Kidney glomerular epithelial cell (primary cell): ENCODE measurements around the gene CSNK2A1.
"Not testable (repeated sequence)": the region's sequence is repeated elsewhere in the genome, so short reads cannot be mapped to it uniquely, and the experiment has no call there.

Source experiments
- DNase-seq: peaks from one replicate; lab custom pipeline; 2025; lab: John Stamatoyannopoulos, UW

CSNK2A1 gene

DNA sequence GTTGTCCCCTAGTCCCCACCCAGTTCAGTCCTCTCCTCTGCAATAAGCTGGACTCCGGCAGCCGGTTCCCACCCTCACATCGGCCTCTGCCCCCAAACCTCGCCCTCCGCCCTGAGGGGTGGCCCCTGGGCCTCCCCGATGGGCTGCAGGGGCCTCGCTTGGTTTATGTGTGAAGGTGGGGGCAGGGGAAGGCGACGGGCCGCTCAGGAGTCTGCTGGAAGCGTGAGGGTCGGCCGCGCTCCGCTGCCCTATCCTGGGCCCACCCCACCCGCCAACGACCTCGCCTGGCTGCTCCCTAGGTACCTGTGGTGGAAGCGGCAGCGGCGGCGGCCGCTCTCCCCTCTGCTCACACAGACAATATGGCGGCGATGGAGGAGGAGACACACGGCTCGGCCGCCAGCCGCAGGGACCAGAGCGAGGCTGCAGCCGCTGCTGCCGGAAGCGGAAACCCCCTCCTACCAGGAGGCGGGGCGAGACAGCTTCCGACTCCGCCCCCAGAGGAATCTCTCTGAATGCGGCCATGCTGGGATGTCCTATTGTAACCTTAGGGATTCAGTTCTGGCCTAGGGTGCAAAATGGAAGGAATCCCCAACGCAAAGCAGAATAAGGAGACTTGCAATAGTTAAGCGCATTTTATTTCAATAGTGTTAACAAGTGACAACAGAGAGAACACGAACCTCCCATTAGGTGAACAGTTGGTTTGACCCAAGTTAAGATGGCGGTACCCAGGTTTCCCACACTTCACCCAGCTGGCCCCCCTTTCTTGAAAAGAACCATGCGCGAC is at the start of gene CSNK2A1:
Gene CSNK2A1 (minus strand): TSS at position 422 of the 784 bp plus-strand sequence. CDS start 35,239 bp downstream, outside the sequence.
- DNase-seq = peak; percentile 89

DNA sequence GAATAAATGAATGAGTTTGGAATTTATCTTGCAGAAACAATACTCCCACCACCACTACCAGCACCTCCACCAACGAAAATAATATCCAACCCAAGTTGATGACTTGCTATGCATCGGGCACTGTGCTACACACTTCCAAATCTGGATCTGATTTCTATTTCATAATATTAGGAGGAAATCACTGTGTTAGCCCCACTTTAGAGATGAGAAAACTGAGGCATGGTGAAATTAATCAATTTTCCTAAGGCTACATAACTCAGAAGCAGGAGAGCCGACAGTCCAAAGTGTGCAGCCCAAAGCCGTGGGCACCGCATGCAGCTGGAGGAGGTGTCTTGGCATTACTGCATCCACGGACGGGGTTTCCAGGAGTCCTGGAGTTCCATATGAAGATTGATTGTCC is 48.9 kb upstream of the CSNK2A1 start:
- DNase-seq = no peak

DNA sequence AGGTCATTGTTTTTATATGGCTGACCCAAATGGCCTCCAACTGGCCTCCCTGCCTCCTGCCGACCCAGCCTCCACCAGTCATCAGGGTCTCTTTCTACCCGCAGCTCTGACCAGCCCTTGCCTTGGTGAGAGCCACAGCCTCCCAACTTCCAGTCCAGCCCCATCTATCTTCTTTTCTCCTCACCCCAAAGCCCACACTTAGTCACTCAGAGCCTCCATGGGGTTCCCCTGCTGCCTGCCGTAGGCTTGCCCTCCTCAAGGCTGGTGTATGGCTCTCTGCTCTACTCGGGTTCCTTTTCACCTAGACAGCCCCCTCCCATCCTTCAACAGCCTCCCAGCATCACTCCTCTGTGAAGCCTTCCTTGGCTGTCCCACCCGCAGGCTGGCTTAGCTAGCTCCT is 48.4 kb upstream of the CSNK2A1 start:
- DNase-seq = no peak

DNA sequence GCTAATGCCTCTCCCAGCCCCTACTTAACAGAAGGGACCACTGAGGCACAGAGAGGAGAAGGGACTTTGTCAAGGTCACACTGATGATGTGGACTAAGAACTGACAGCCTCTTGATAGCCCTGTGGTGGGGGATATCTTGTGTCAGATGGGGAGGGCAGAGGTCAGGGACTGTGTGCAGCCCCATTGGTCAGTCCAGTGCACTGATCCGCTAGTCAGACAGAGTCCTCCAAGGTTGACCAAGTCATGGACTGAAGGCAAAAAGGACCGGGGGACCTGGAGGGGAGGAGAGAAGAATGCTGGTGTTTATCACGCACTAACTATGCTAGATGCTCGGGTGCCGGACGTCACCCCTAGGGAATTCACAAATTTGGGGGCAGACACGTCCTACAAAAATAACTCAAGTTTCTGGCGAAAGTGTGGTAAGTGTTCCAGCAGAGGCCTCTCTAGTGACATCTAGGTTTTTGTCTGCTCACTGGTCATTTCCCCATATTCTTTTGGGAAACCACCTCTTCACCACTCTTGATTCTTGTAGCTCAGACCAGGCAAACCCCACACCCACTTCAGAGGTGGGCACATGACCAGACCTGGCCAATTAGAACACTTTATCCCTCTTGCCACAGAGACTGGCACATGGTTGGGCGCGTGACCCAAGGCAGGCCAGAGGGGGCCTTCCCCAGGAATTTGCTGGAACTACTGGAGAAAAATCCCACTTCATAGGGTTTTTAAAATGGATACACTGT is 45.5 kb upstream of the CSNK2A1 start:
- no peak for DNase-seq

DNA sequence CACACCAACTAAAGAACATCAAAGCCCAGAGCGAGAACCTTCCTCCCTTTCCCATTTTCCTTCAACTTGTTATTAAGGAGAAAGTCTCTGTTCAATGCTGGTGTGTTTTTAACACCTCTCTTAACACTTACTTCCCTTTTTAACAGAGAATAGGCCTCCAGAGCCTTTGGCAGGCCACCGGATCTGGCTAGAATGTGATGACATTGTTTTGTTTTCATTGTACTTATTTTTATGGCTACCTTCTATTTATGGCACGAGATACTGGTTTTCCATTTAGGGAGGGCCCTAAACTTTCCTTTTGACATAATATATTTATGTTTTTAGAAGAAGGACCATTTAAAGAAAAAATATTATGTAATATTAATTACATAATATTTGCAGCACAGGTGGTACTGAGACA is 44.9 kb upstream of the CSNK2A1 start:
- DNase-seq = no peak

DNA sequence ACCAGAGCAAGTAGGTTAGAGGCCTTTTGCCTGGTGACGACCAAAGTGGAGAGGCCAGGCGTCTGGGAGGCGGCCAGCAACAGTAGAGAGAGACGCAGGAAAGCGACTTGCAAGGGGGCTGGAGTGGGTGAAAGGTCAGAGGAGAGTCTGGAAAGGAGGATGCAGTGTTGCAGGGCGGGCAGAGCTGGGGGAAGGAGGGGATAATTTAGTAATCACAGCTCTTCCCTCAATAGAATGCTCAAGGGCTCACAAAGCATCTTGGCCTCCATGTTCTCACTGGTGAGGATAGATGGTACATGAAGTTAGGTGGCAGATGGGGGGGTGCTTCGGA is 41.3 kb upstream of the CSNK2A1 start:
- DNase-seq = no peak

DNA sequence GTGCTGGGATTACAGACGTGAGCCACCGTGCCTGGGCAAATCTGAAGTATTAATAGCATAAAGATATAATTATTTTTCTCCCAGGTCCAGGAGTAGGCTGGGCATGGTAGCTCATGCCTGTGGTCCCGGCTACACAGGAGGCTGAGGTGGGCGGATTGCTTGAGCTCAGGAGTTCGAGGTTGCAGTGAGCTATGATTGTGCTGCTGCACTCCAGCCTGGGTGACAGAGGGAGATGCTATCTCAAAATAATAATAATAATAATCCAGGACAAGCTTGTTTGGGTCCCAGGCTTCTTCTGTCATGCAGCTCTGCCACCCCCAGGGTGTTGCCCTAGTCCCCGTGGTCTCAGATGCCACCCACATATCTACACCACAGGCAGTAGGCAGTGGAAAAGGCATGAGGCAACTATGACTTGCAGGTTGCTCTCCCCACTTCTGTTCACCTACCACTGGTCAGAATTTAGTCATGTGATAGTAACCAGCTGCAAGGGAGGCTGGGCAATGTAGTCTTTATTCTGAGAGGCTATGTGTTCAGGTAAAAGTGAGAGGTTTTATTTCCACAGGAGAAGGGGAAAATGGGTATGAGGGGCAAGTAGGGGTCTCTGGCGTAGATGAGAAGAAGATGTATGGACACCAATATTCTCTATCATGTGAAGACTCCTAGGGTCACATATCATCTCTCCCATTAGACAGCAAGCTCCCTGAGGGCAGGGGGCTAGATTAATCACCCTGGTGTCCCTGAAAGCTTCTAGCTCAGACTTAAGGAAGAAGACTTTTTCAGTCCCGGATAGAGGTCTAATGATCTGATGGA is 40.8 kb upstream of the CSNK2A1 start:
- no peak for DNase-seq

DNA sequence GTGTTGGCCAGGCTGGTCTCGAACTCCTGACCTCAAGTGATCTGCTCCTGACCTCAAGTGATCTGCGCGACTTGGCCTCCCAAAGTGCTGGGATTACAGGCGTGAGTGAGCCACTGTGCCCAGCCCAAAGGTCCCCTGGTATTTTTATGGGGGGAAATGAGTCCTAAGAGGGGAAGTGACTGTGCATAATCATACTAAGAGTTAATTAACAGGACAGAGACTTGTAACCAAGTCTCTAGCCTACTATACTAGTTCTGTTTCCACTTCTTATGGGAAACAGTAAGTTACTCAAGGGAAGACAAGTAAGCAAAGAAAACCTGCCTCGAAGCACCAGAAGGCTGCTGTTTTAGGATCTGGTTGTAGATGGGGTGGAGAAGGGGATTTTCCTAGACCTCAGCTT is 38.6 kb upstream of the CSNK2A1 start:
- DNase-seq = no peak

DNA sequence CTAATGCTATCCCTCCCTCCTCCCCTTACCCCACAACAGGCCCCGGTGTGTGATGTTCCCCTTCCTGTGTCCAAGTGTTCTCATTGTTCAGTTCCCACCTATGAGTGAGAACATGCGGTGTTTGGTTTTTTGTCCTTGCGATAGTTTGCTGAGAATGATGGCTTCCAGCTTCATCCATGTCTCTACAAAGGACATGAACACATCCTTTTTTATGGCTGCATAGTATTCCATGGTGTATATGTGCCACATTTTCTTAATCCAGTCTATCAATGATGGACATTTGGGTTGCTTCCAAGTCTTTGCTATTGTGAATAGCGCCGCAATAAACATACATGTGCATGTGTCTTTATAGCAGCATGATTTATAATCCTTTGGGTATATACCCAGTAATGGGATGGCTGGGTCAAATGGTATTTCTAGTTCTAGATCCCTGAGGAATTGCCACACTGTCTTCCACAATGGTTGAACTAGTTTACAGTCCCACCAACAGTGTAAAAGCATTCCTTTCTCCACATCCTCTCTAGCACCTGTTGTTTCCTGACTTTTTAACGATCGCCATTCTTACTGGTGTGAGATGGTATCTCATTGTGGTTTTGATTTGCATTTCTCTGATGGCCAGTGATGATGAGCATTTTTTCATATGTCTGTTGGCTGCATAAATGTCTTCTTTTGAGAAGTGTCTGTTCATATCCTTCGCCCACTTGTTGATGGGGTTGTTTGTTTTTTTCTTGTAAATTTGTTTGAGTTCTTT is 35.5 kb upstream of the CSNK2A1 start:
- not testable (repeated sequence) for DNase-seq

DNA sequence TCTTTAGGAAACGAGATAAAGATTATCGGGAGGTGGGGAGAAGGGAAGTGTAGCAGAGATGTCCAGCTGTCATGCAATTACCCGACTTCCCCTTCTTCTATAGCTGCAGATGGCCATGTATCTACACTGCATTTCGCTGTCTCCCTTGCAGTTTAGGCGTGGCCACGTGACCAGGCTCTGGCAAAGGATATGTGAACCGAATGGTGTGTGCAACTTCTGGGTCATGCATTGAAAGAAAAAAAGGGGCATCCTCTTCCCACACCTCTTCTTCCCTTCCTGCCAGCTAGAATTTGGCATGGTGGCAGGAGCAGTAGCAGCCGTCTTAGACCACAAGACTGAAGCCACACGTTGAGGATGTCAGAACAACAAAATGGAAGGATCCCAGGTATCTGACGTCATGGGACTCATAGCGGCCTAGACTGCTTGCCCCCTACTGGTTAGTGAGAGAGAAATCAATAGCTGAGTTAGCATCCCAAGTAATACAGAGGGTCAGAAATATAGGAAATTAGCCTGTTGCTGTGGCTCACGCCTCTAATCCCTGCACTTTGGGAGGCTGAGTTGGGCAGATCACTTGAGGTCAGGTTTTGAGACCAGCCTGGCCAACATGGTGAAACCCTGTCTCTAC is 33.7 kb upstream of the CSNK2A1 start:
- DNase-seq = no peak

DNA sequence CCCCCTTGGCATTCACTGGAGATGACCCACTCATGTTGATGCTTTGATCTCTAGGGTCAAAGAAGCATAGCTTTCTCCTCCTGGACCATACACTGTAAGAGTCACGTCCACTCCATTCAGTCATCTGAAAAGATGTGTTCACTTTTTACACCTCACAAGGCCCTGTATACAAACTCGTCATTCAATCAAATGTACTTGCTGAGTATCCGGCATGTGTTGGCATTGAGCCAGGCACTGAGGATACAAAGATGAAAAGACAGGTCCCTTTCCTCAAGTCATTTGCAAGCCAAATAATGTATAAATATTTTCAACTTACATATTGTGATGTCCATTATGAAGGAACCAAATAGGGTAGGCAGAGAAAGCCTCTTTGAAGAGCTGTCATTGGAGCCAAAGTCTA is 32.6 kb upstream of the CSNK2A1 start:
- no peak for DNase-seq

DNA sequence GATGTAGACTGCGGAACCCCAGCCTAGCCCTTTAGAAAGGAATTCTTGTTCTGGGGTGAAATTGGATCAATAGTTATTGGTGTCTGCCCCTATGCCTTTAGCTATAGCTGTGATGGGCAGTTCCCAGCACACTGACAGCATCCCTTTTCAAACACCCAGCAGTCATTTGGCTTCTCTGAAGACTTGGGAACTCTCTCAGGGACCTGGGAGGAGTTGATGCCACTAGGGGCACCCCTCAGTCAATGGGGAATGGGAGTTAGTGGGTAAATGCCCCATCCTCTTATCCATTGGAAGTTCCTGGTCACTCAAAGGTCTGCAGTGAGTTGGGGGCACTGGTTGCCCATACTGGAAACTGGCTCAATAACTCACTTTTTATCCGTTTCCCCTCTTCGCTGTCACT is 31.6 kb upstream of the CSNK2A1 start:
- no peak for DNase-seq

DNA sequence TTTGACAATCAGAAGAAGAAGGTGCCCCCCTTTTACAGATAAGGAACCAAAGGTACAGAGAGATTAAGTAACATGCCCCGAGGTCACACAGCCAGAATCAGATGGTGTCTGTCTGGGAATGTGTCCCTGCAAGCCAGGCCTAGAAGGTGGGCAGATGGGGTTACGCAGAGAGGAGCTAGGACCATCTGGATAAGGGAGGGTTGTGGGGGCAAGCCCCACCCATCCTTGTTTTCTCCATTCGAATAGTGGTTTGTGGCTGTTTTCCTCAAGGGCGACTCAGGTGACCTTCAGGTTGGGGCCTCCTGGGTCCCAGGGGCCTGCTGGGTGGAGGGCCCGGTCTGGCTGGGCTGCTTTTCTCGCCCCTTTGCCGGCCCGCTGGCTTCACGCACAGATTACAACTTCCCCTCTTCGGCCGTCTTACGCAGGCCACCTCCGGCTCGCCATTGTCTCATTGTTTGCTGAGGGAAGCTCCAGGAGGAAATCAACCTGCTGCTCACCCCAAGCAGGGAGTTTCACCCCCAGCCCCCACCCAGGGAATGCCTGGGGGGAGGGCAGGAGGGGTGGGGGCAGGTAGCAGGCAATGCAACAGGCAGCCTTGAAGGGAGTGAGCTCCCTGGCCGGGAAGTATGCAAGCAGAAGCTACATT is 30.8 kb upstream of the CSNK2A1 start:
- no peak for DNase-seq

DNA sequence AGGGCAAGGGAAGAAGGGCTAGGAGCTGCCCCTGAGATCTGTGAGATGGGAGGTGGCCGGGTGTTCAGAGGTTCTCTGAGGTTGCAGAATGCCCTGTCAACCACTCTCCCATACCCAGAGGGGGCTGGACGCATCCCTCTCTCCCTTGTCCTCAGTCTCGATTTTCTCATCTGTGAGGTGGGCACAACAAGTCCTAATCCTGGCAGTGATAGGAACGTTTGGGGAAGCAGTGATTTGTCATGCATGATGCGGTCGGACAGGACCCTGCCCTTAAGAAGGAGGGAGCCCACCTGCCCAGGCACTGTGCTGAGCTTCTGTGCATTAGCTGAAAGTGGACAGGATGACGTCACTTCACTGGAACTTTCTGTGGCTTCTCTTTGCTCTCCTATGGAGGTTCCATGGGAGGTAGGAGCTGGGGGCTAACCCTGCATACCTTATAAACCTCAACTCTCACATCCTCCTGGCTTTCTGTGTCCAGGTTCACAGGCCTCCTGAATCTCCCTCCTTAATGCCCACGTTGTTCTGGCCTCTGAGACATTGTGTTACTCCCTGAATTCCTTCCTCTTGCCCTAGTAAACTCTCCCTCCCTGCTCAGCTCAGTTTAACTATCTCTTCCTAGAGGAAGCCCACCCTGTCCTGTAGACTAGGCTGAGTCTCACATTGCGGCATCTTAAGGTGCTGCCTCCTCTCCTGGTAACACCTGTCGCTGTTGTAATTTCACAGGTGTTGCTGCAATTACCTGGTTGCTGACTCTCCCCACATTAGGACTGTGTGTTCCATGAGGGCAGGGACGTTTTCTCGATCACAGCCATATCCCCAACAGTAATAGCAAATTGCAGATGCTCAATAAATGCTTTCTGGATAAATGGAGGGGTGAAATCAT is 30.1 kb upstream of the CSNK2A1 start:
- DNase-seq = no peak

DNA sequence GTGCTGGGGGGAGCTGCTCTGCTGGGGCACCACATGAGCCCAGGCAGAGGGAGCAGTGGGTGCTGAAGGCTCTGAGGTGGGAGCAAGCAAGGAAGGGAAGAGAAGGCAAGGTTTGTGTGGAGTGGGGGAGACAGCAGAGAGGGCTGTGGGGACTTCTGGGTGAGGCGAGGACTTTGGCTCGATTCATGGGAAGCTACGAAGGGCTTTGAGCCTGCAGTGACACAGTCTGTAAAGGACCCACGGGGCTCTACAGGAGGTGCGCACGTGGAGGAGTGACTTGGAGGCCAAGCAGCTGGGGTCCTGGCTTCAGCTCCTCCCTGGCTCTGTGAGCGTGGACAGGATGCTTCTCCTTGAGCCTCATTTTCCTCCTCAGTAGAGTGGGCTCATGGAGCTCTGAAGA is 29.1 kb upstream of the CSNK2A1 start:
- DNase-seq = no peak

DNA sequence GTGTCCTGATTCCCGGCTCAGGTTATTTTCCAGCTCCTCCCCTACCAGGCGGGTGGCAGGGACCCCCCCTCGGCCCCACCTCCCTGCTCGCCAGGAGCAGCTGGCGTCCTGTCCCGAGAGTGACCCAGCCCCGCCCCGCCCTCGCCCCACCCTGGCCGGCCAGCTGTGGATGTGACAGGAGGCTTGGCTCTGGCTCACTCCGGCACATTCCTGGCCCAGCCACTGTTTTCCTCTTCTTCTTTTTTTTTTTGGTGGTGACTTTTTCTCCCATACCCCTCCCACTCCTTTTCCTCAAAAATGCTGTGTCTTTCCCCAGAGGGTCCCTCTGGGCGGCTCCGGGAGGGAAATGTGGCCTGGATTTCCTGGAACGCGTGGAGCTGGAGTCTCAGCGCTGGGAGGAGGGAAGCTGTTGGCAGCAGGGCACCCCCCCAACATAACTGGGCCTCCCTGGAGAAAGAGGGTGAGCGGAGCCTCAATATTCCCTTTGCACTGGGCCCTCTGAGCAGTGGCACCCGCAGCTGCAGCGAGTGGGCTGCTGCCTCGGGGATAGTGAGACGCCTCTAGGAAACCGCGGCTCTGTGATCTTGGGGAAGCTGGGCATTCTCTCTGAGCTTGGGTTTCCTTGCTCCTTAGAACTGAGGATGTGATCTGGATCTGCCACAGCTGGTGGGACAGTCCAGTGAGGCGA is 28.3 kb upstream of the CSNK2A1 start:
- DNase-seq = no peak

DNA sequence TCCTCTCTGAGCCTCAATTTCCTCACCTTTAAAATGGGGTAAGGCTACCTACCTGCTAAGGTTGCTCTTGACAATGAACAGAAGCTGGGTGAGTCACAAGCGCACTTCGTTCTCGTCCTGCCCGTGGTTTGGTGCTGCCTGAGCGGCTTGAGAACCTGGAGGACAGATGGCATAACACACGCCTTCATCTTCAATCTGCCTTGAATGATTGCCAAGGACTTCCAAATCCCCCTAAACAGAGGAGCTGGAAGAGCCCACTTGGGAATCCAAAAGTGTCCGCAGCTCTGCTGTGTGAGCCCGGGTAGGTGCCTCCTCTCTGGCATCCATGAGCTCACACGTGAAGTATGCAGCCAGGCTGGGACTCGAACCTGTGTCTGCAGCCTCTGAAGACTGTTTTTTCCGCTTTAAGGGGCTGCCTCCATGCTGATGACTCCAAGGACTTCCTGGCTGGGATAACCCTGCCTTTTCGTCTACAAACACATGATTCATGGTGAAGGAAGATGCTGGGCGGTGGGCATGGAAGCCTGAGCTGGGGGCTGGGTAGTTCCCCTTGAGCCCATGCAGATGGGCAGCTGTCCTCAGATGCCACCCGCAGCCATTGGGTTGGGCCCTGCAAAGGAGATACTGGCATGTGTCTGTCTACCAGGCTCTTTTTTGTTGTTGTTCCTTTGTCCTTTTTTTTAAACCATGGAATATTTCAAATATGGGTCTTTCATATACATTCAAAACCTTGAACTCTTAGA is 25.3 kb upstream of the CSNK2A1 start:
- no peak for DNase-seq

DNA sequence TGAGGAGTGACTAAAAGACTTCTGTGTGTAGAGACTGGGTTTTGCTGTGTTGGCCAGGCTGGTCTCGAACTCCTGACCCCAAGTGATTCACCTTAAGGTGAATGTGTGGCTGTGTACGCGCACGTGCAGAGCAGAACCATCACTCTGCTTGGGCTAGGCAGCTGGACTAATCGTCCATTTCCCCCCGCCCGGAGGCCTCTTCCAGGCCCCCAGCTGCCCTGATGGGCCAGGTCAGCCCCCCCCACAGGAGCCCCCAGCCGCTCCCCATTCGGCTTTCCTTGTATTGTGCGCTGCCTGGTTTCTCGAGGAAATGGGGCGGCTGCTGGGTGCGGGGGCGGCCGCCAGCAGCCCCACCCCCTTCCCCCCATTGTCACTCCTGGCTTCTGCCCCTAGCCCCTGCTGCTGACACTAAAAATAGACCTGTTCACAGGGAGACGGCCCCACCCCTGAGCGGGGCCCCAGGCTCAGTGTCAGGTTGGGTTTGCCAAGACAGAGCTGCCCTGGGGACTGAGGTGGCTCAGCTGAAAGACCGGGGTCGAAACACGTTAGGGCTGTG is 24.6 kb upstream of the CSNK2A1 start:
- no peak for DNase-seq
